SK-N-SH treated with all-trans-retinoic acid at 6 μM for 48 hours (cell line): ENCODE measurements around the gene CLK2.

Experiments
- ATAC-seq: fragments of 200-7000 bp; cut with Tn5 transposase; 3 replicates; pipeline ENCODE4 v1.9.1; 2020; ENCODE audit warnings: mild to moderate bottlenecking, moderate library complexity
- ARNTL ChIP-seq: fragments of 450-650 bp; formaldehyde crosslinking; IDR thresholded peaks from 2 replicates; pipeline ENCODE4 v1.5.0; 2020; ENCODE audit warnings: low read depth, mild to moderate bottlenecking, moderate library complexity, borderline replicate concordance
- BACH2 ChIP-seq: fragments of 250-450 bp; sonication (Bioruptor Pico); IDR thresholded peaks from 2 replicates; pipeline ENCODE4 v1.9.0; 2021; ENCODE audit warnings: mild to moderate bottlenecking, borderline replicate concordance
- CREB5 ChIP-seq: fragments of 250-450 bp; sonication (Bioruptor Pico); IDR thresholded peaks from 2 replicates; pipeline ENCODE4 v1.5.1; 2020; ENCODE audit warnings: low read depth, mild to moderate bottlenecking, moderate library complexity
- CSDC2 ChIP-seq: fragments of 250-450 bp; sonication (Bioruptor Pico); IDR thresholded peaks from 2 replicates; pipeline ENCODE4 v1.5.0; 2020; ENCODE audit warnings: mild to moderate bottlenecking, moderate library complexity
- ESRRG ChIP-seq: fragments of 250-450 bp; sonication (Bioruptor Pico); IDR thresholded peaks from 2 replicates; pipeline ENCODE4 v1.6.1; 2021; ENCODE audit warnings: mild to moderate bottlenecking
- ISL1 ChIP-seq: fragments of 250-450 bp; sonication (Bioruptor Pico); IDR thresholded peaks from 2 replicates; pipeline ENCODE4 v2.1.2; 2022; ENCODE audit warnings: mild to moderate bottlenecking, moderate library complexity
- OSR1 ChIP-seq: fragments of 250-450 bp; sonication (Bioruptor Pico); IDR thresholded peaks from 2 replicates; pipeline ENCODE4 v1.8.0; 2022; ENCODE audit warnings: moderate library complexity, mild to moderate bottlenecking, inconsistent platforms
- PPARA ChIP-seq: fragments of 250-450 bp; sonication (Bioruptor Pico); IDR thresholded peaks from 2 replicates; pipeline ENCODE4 v1.5.0; 2020; ENCODE audit warnings: mild to moderate bottlenecking, borderline replicate concordance
- SNAI2 ChIP-seq: fragments of 250-450 bp; sonication (Bioruptor Pico); IDR thresholded peaks from 2 replicates; pipeline ENCODE4 v1.5.0; 2020; ENCODE audit warnings: mild to moderate bottlenecking, moderate library complexity
- TCF4 ChIP-seq: fragments of 250-450 bp; sonication (Bioruptor Pico); IDR thresholded peaks from 2 replicates; pipeline ENCODE4 v1.8.0; 2021; ENCODE audit warnings: mild to moderate bottlenecking, moderate library complexity, borderline replicate concordance
- TSHZ2 ChIP-seq: fragments of 250-450 bp; sonication (Bioruptor Pico); IDR thresholded peaks from 2 replicates; pipeline ENCODE4 v1.5.0; 2020; ENCODE audit warnings: mild to moderate bottlenecking, moderate library complexity
- ZC3H10 ChIP-seq: fragments of 250-450 bp; sonication (Bioruptor Pico); IDR thresholded peaks from 2 replicates; pipeline ENCODE4 v1.5.1; 2021; ENCODE audit warnings: mild to moderate bottlenecking, moderate library complexity
- ZFP3 ChIP-seq: fragments of 250-450 bp; sonication (Bioruptor Pico); IDR thresholded peaks from 2 replicates; pipeline ENCODE4 v1.5.0; 2020; ENCODE audit warnings: mild to moderate bottlenecking, moderate library complexity
- ZFP30 ChIP-seq: fragments of 450-650 bp; formaldehyde crosslinking; IDR thresholded peaks from 2 replicates; pipeline ENCODE4 v1.5.0; 2022; ENCODE audit warnings: mild to moderate bottlenecking, moderate library complexity
- ZNF565 ChIP-seq: fragments of 450-650 bp; formaldehyde crosslinking; conservative IDR thresholded peaks from 2 replicates; pipeline ENCODE4 v1.5.0; 2020; ENCODE audit warnings: low read depth, mild to moderate bottlenecking, moderate library complexity
- ZNF70 ChIP-seq: fragments of 450-650 bp; formaldehyde crosslinking; IDR thresholded peaks from 2 replicates; pipeline ENCODE4 v1.5.0; 2020; ENCODE audit warnings: mild to moderate bottlenecking, moderate library complexity
- ZNF8 ChIP-seq: fragments of 450-650 bp; formaldehyde crosslinking; IDR thresholded peaks from 2 replicates; pipeline ENCODE4 v1.5.0; 2020; ENCODE audit warnings: mild to moderate bottlenecking, moderate library complexity
- TF ChIP-seq, protein P1 (sequence below): fragments of 250-450 bp; sonication (Bioruptor Pico); IDR thresholded peaks from 2 replicates; pipeline ENCODE4 v1.8.0; 2021; ENCODE audit warnings: low read depth, mild to moderate bottlenecking, moderate library complexity, borderline replicate concordance
- TF ChIP-seq, protein P2 (sequence below): fragments of 250-450 bp; sonication (Bioruptor Pico); IDR thresholded peaks from 2 replicates; pipeline ENCODE4 v1.5.1; 2021; ENCODE audit warnings: mild to moderate bottlenecking, moderate library complexity
- TF ChIP-seq, protein P3 (sequence below): fragments of 250-450 bp; sonication (Bioruptor Pico); IDR thresholded peaks from 2 replicates; pipeline ENCODE4 v1.8.0; 2020; ENCODE audit warnings: mild to moderate bottlenecking, moderate library complexity, borderline replicate concordance

Gene CLK2

GRCh38 chr1:155301342-155301841, 28.1 kb upstream of the CLK2 start, which contains the start of gene PKLR:
TSS of gene PKLR (minus strand) at chr1:155301438. CDS start at chr1:155301395, 43 bp downstream.
- no peak for ATAC-seq
- no peak for TF ChIP-seq ZC3H10 (CRISPR knock-in tag)
- no peak for TF ChIP-seq ZNF565 (CRISPR knock-in tag)
- TF ChIP-seq CREB5 (CRISPR knock-in tag) = no peak
- TF ChIP-seq TCF4 = no peak
- no peak for TF ChIP-seq TSHZ2
- TF ChIP-seq ISL1 (CRISPR knock-in tag) = no peak
- no peak for TF ChIP-seq OSR1 (CRISPR knock-in tag)
- TF ChIP-seq, protein P1, sequence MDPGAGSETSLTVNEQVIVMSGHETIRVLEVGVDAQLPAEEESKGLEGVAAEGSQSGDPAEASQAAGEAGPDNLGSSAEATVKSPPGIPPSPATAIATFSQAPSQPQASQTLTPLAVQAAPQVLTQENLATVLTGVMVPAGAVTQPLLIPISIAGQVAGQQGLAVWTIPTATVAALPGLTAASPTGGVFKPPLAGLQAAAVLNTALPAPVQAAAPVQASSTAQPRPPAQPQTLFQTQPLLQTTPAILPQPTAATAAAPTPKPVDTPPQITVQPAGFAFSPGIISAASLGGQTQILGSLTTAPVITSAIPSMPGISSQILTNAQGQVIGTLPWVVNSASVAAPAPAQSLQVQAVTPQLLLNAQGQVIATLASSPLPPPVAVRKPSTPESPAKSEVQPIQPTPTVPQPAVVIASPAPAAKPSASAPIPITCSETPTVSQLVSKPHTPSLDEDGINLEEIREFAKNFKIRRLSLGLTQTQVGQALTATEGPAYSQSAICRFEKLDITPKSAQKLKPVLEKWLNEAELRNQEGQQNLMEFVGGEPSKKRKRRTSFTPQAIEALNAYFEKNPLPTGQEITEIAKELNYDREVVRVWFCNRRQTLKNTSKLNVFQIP (CRISPR knock-in tag) = no peak
- no peak for TF ChIP-seq ESRRG
- no peak for TF ChIP-seq ZNF8
- TF ChIP-seq CSDC2 = no peak
- no peak for TF ChIP-seq ZNF70
- no peak for TF ChIP-seq PPARA
- TF ChIP-seq ZFP3 (CRISPR knock-in tag) = no peak
- no peak for TF ChIP-seq SNAI2 (CRISPR knock-in tag)
- TF ChIP-seq ZFP30 = no peak
- TF ChIP-seq, protein P2, sequence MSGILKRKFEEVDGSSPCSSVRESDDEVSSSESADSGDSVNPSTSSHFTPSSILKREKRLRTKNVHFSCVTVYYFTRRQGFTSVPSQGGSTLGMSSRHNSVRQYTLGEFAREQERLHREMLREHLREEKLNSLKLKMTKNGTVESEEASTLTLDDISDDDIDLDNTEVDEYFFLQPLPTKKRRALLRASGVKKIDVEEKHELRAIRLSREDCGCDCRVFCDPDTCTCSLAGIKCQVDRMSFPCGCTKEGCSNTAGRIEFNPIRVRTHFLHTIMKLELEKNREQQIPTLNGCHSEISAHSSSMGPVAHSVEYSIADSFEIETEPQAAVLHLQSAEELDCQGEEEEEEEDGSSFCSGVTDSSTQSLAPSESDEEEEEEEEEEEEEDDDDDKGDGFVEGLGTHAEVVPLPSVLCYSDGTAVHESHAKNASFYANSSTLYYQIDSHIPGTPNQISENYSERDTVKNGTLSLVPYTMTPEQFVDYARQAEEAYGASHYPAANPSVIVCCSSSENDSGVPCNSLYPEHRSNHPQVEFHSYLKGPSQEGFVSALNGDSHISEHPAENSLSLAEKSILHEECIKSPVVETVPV (CRISPR knock-in tag) = no peak
- TF ChIP-seq, all 23 proteins: peak for 0

GRCh38 chr1:155300553-155301329, 27.4 kb upstream of the CLK2 start:
- no peak; the same call in 2 of the 3 replicates for ATAC-seq
- TF ChIP-seq PPARA (no peak), CSDC2 (no peak), ESRRG (no peak), ZNF70 (no peak), BACH2 (CRISPR knock-in tag) (no peak), ARNTL (CRISPR knock-in tag) (no peak), ZNF8 (no peak), TCF4 (no peak), ZFP3 (CRISPR knock-in tag) (no peak), ISL1 (CRISPR knock-in tag) (no peak)
- TF ChIP-seq, protein P3, sequence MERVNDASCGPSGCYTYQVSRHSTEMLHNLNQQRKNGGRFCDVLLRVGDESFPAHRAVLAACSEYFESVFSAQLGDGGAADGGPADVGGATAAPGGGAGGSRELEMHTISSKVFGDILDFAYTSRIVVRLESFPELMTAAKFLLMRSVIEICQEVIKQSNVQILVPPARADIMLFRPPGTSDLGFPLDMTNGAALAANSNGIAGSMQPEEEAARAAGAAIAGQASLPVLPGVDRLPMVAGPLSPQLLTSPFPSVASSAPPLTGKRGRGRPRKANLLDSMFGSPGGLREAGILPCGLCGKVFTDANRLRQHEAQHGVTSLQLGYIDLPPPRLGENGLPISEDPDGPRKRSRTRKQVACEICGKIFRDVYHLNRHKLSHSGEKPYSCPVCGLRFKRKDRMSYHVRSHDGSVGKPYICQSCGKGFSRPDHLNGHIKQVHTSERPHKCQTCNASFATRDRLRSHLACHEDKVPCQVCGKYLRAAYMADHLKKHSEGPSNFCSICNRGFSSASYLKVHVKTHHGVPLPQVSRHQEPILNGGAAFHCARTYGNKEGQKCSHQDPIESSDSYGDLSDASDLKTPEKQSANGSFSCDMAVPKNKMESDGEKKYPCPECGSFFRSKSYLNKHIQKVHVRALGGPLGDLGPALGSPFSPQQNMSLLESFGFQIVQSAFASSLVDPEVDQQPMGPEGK = no peak

DNA sequence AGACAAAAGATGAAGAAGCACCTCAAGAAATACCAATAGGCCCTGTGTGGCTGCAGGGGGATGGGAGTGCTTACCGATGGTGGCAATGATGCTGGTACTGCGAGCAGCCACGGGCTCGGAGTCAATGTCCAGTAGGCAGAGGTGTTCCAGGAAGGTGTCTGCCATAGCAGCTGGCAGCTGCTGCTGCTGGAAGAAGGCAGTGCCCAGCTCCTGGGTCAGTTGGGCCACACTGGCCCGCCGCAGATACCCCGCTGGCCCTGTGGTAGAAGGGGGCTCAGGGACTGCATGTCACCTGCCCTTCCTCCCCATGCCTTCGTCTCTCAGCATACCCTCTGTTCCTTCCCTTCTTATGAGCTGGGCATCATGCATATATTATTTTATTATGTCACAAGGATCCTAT, 26.7 kb upstream of the CLK2 start:
- ATAC-seq = no peak
- TF ChIP-seq BACH2 (CRISPR knock-in tag) (no peak), PPARA (no peak), ZC3H10 (CRISPR knock-in tag) (no peak), ARNTL (CRISPR knock-in tag) (no peak), OSR1 (CRISPR knock-in tag) (no peak), ZNF565 (CRISPR knock-in tag) (no peak), ZFP3 (CRISPR knock-in tag) (no peak)
